ENCODE measurements around the gene LAIR1. TPM values are rescaled to one million over a fixed set of nuclear protein-coding genes. Genes with fewer than 3 reads are reported as not detected.

LAIR1 gene
- polyA plus RNA-seq, 1 of the 3 experiments (the other 2 are of a cell fraction) = not detected

- TF ChIP-seq REST (IDR thresholded peaks at IDR 0.05; ENCODE audit: low read depth, low read length) (no peak), RFX5 (IDR thresholded peaks at IDR 0.05; ENCODE audit: low read length) (no peak), IRF3 (IDR thresholded peaks at IDR 0.05; ENCODE audit: low read depth, low read length) (no peak), YY1 (IDR thresholded peaks at IDR 0.05; ENCODE audit: low read depth) (no peak), TCF12 (IDR thresholded peaks at IDR 0.05) (no peak)
Observed at GRCh38 chr19:54312436-54313377, 52.0 kb downstream of the LAIR1 start, which contains the start of gene LILRA5 (continued).

GRCh38 chr19:54312011-54312410, 52.7 kb downstream of the LAIR1 start:
- H3K4me1 ChIP-seq (ENCODE audit: control insufficient read depth in 1 of 2, insufficient read depth in 2 of 2, low read depth in 1 of 2, low read length in 1 of 2) = no peaks in the 10 kb centered on the region
- DNase-seq = no peak
- no peaks in the 10 kb centered on the region for H3K9me3 ChIP-seq
- H3K4me2 ChIP-seq = no peak overlapping the region
- no peaks in the 10 kb centered on the region for H3F3A ChIP-seq (replicated peaks; ENCODE audit: insufficient read depth)
- H2AFZ ChIP-seq (ENCODE audit: low read depth) = no peak overlapping the region
- no peaks in the 10 kb centered on the region for H3K36me3 ChIP-seq (replicated peaks in 1 of 2; ENCODE audit: control insufficient read depth in 1 of 2, insufficient read depth in 2 of 2, low read length in 1 of 2)
- H4K20me1 ChIP-seq (ENCODE audit: insufficient read depth) = no peaks in the 10 kb centered on the region
- no peak overlapping the region for H3K9ac ChIP-seq
- no peak overlapping the region for H3K27ac ChIP-seq (ENCODE audit: low read depth in 2 of 2, low read length in 1 of 2)
- H3K27me3 ChIP-seq (ENCODE audit: insufficient read depth) = peaks cover 63% of the 10 kb centered on the region
- no peaks in the 10 kb centered on the region for H3K79me2 ChIP-seq (ENCODE audit: insufficient read depth)
- H3K4me3 ChIP-seq (ENCODE audit: low read depth in 2 of 2, low read length in 1 of 2) = no peak overlapping the region
- POLR2A ChIA-PET = no interaction called here
- 4% methylated on average over 3 of the region's 6 CpGs for WGBS (ENCODE audit: low lambda C conversion rate)
- H3K9me2 ChIP-seq = no peaks in the 10 kb centered on the region
- CTCF ChIA-PET = interaction anchor here (1.0 to 1.9 kb wide), 2 partner anchors 9 to 13 kb away, joined by 3 to 4 read pairs; no protein-coding TSS in a partner anchor
- TF ChIP-seq USF1 (IDR thresholded peaks at IDR 0.05; ENCODE audit: borderline replicate concordance, low read depth) (no peak), ELF1 (IDR thresholded peaks at IDR 0.05) (no peak), GABPA (IDR thresholded peaks at IDR 0.05; ENCODE audit: low read depth) (no peak), REST (IDR thresholded peaks at IDR 0.05; ENCODE audit: low read depth, low read length) (no peak), CHD2 (IDR thresholded peaks at IDR 0.05; ENCODE audit: low read length, partially characterized antibody) (no peak), JUND (IDR thresholded peaks at IDR 0.05) (no peak), TEAD4 (IDR thresholded peaks at IDR 0.05; ENCODE audit: borderline replicate concordance, insufficient read depth) (no peak), IRF3 (IDR thresholded peaks at IDR 0.05; ENCODE audit: low read depth, low read length) (no peak), RCOR1 (IDR thresholded peaks at IDR 0.05; ENCODE audit: low read length) (no peak), SMC3 (IDR thresholded peaks at IDR 0.05; ENCODE audit: low read depth, low read length) (no peak), MXI1 (IDR thresholded peaks at IDR 0.05; ENCODE audit: low read depth, low read length) (no peak), FOXM1 (IDR thresholded peaks at IDR 0.05; ENCODE audit: low read depth) (no peak), USF2 (IDR thresholded peaks at IDR 0.05; ENCODE audit: borderline replicate concordance, low read depth, low read length) (no peak), SIN3A (IDR thresholded peaks at IDR 0.05; ENCODE audit: borderline replicate concordance, low read depth, low read length) (no peak)
